Activated naive CD4-positive, alpha-beta T cell treated with anti-CD3 and anti-CD28 coated beads, Interleukin-2, amount 10 ng/mL, durations not matched to agents 7 days and 5 days (primary cell): Measurements from ENCODE around the gene CYFIP2.

Experiments
- CTCF ChIA-PET: fragments of 350-600 bp; sonication (Branson Sonifier 250); formaldehyde crosslinking; loops from one replicate; lab custom pipeline; 2021; ENCODE audit warnings: antibody characterized with exemption; lab: Charles Lee
- DNase-seq: peaks from one replicate; pipeline ENCODE4 v3.0.0-alpha.2; 2020
- H3K27ac Mint-ChIP-seq: one replicate; pipeline ENCODE4 v1.8.0; 2021; ENCODE audit warnings: mild to moderate bottlenecking, moderate library complexity, mixed read lengths
- H3K27me3 Mint-ChIP-seq: one replicate; pipeline ENCODE4 v1.8.0; 2021; ENCODE audit warnings: mild to moderate bottlenecking, mixed read lengths
- H3K36me3 Mint-ChIP-seq: one replicate; pipeline ENCODE4 v1.8.0; 2021; ENCODE audit warnings: mixed read lengths
- H3K4me1 Mint-ChIP-seq: one replicate; pipeline ENCODE4 v1.8.0; 2021; ENCODE audit warnings: mixed read lengths
- H3K4me3 Mint-ChIP-seq: one replicate; pipeline ENCODE4 v1.8.0; 2021; ENCODE audit warnings: mild to moderate bottlenecking, moderate library complexity, mixed read lengths
- H3K9me3 Mint-ChIP-seq: one replicate; pipeline ENCODE4 v1.8.0; 2021; ENCODE audit warnings: mixed read lengths

CYFIP2 gene

GRCh38 chr5:157267761-157268480, 2.0 kb downstream of the CYFIP2 start:
- H3K36me3 Mint-ChIP-seq = peaks cover 61% of the 10 kb centered on the region
- peaks cover 3% of the 10 kb centered on the region for H3K27me3 Mint-ChIP-seq
- H3K27ac Mint-ChIP-seq = peak overlapping the region; percentile 84
- H3K4me1 Mint-ChIP-seq = peaks cover 73% of the 10 kb centered on the region
- DNase-seq = no peak
- no peaks in the 10 kb centered on the region for H3K9me3 Mint-ChIP-seq
- CTCF ChIA-PET = interaction anchor here (0.8 to 1.9 kb wide), 6 partner anchors 15 to 113 kb away, joined by 3 to 9 read pairs (median 4); no protein-coding TSS in a partner anchor
- peak overlapping the region; percentile 85 for H3K4me3 Mint-ChIP-seq

DNA sequence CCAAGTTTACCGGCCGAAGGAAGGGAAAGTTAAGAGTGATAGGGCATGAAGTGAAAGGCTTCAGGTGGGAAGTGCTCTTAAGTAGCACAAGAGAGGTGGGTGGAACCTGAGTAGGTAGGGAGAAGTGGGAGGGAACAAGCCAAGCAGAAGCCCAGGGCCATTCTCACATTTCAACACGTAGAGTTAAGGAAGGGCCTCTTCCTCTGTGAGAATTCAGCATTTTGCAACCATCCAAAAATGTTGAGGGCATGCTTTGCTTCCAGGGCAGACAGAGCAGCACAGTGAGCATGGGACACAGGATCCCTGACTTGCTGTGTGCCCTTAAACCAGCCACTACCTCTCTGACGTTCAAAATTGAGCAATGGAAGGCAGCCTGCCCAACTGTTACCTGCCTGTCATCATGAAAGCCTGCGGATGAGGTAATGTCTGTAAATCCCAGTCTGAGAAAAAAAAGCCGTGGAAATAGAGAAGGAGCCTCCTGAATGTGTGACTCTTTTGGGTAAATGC, 3.3 kb downstream of the CYFIP2 start:
- CTCF ChIA-PET = no interaction called here
- H3K4me1 Mint-ChIP-seq = peaks cover 73% of the 10 kb centered on the region
- H3K27me3 Mint-ChIP-seq = peaks cover 3% of the 10 kb centered on the region
- no peaks in the 10 kb centered on the region for H3K9me3 Mint-ChIP-seq
- DNase-seq = peak; percentile 57
- peak overlapping the region; percentile 85 for H3K4me3 Mint-ChIP-seq
- H3K27ac Mint-ChIP-seq = peak overlapping the region; percentile 99
- H3K36me3 Mint-ChIP-seq = peaks cover 59% of the 10 kb centered on the region

GRCh38 chr5:157269761-157270272, 3.9 kb downstream of the CYFIP2 start:
- H3K36me3 Mint-ChIP-seq = peaks cover 62% of the 10 kb centered on the region
- peaks cover 3% of the 10 kb centered on the region for H3K27me3 Mint-ChIP-seq
- H3K4me1 Mint-ChIP-seq = peaks cover 72% of the 10 kb centered on the region
- DNase-seq = no peak
- CTCF ChIA-PET = no interaction called here
- no peaks in the 10 kb centered on the region for H3K9me3 Mint-ChIP-seq
- H3K27ac Mint-ChIP-seq = peak overlapping the region; percentile 99
- H3K4me3 Mint-ChIP-seq = peak overlapping the region; percentile 85

DNA sequence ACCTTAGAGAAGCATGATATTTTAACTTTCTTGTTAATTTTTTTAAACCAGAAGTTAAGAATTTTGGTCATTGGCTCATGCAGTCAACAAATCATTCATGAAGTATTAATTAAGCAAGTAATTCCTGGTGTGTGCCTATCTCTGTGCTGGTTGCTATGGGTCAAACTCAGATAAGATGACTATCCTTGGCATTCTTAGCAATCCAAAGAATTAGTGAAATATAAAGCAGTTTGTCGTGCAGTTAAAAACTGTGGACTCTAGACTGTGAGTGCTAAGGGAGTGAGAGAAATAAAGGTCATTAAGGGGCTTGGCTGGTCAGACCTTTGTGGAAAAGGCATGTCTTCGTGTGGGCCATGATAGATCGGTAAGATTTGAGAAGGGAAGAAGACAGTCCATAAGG, 4.8 kb downstream of the CYFIP2 start:
- H3K4me1 Mint-ChIP-seq = peaks cover 66% of the 10 kb centered on the region
- H3K9me3 Mint-ChIP-seq = no peaks in the 10 kb centered on the region
- H3K27ac Mint-ChIP-seq = peak overlapping the region; percentile 99
- H3K36me3 Mint-ChIP-seq = peaks cover 63% of the 10 kb centered on the region
- peaks cover under 1% of the 10 kb centered on the region for H3K27me3 Mint-ChIP-seq
- CTCF ChIA-PET = interaction anchor here (0.9 kb wide), 1 partner anchor 57 kb away, joined by 3 read pairs; no protein-coding TSS in a partner anchor
- no peak for DNase-seq
- peak overlapping the region; percentile 85 for H3K4me3 Mint-ChIP-seq

- no peaks in the 10 kb centered on the region for H3K9me3 Mint-ChIP-seq
- peak; percentile 95 for DNase-seq
- no peaks in the 10 kb centered on the region for H3K27me3 Mint-ChIP-seq
- H3K4me1 Mint-ChIP-seq = peaks cover 76% of the 10 kb centered on the region
- CTCF ChIA-PET = interaction anchor here (0.9 to 3.5 kb wide), 9 partner anchors 12 to 56 kb away, joined by 3 to 27 read pairs (median 5); no protein-coding TSS in a partner anchor
- H3K36me3 Mint-ChIP-seq = peaks cover 68% of the 10 kb centered on the region
- peak overlapping the region; percentile 99 for H3K27ac Mint-ChIP-seq
- peak overlapping the region; percentile 85 for H3K4me3 Mint-ChIP-seq
These were observed 5.9 kb downstream of the CYFIP2 start for GRCh38 chr5:157271740-157272271.

- peak; percentile 45 for DNase-seq
- H3K36me3 Mint-ChIP-seq = peaks cover 63% of the 10 kb centered on the region
- CTCF ChIA-PET = interaction anchor here (0.7 to 3.5 kb wide), 10 partner anchors 11 to 124 kb away, joined by 3 to 27 read pairs (median 6); no protein-coding TSS in a partner anchor
- H3K9me3 Mint-ChIP-seq = no peaks in the 10 kb centered on the region
- peaks cover 83% of the 10 kb centered on the region for H3K4me1 Mint-ChIP-seq
- peak overlapping the region; percentile 67 for H3K4me3 Mint-ChIP-seq
- no peaks in the 10 kb centered on the region for H3K27me3 Mint-ChIP-seq
- peak overlapping the region; percentile 99 for H3K27ac Mint-ChIP-seq
These were observed 7.2 kb downstream of the CYFIP2 start for GRCh38 chr5:157273131-157273556.

GRCh38 chr5:157275403-157275802, 9.5 kb downstream of the CYFIP2 start:
- peaks cover 55% of the 10 kb centered on the region for H3K36me3 Mint-ChIP-seq
- no peak for DNase-seq
- H3K4me3 Mint-ChIP-seq = no peak overlapping the region
- peaks cover 85% of the 10 kb centered on the region for H3K4me1 Mint-ChIP-seq
- H3K9me3 Mint-ChIP-seq = no peaks in the 10 kb centered on the region
- CTCF ChIA-PET = interaction anchor here (1.0 to 1.6 kb wide), 2 partner anchors 9 to 28 kb away, joined by 3 to 6 read pairs; no protein-coding TSS in a partner anchor
- no peak overlapping the region for H3K27ac Mint-ChIP-seq
- no peaks in the 10 kb centered on the region for H3K27me3 Mint-ChIP-seq

DNA sequence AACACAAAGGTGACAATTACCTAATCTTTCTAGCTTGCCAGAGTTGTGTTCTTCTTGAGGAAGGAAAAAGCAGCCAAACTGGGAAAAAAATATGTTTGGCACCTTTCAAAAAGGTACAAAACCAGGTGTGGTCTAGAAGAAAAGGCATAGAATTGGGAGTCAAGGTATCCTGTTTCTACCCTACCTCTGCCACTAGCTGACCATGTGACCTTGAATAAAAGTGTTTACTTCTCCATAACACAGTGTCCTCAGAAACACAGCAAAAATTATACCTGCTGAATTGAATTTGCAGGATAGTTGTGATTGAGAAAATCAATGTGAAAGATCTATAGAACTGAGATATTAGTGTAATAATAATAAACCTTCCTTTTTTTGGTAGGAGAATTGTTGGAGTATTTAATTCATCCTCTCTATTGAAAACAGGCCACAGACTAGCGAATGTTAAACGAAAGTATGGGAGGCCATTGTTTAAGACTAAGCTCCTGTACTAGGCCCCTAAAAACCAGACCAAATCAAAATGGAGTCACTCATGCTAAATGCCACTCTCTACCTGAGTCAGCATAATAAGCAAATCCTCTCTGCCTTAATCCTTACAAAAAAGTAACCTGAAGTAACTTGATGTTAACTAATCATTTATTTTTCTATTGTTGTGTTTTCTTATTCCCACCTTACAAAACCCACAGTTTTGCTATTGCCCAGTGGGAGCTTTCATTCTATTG, 12.6 kb downstream of the CYFIP2 start:
- Mint-ChIP-seq H3K27ac (peak overlapping the region; percentile 6), H3K4me3 (no peak overlapping the region), H3K27me3 (no peaks in the 10 kb centered on the region), H3K9me3 (peaks cover 9% of the 10 kb centered on the region), H3K36me3 (peaks cover 60% of the 10 kb centered on the region), H3K4me1 (peaks cover 88% of the 10 kb centered on the region)
- DNase-seq = no peak
- CTCF ChIA-PET = interaction anchor here (1.2 kb wide), 1 partner anchor 11 kb away, joined by 3 read pairs; no protein-coding TSS in a partner anchor

GRCh38 chr5:157279605-157280239, 13.8 kb downstream of the CYFIP2 start:
- no peak for DNase-seq
- Mint-ChIP-seq H3K27ac (no peak overlapping the region), H3K9me3 (peaks cover 9% of the 10 kb centered on the region), H3K4me1 (peaks cover 88% of the 10 kb centered on the region), H3K36me3 (peaks cover 59% of the 10 kb centered on the region), H3K27me3 (no peaks in the 10 kb centered on the region), H3K4me3 (peak overlapping the region; percentile 17)
- CTCF ChIA-PET = interaction anchor here (0.6 to 1.0 kb wide), 2 partner anchors 24 to 148 kb away, joined by 3 to 5 read pairs; no protein-coding TSS in a partner anchor

- Mint-ChIP-seq H3K27me3 (no peaks in the 10 kb centered on the region), H3K4me1 (peaks cover 95% of the 10 kb centered on the region), H3K27ac (peak overlapping the region; percentile 20), H3K9me3 (peaks cover 9% of the 10 kb centered on the region), H3K36me3 (peaks cover 61% of the 10 kb centered on the region), H3K4me3 (no peak overlapping the region)
- DNase-seq = no peak
- CTCF ChIA-PET = interaction anchor here (0.8 to 1.2 kb wide), 2 partner anchors 28 to 165 kb away, joined by 3 read pairs; no protein-coding TSS in a partner anchor
These were observed 15.0 kb downstream of the CYFIP2 start for GRCh38 chr5:157280927-157281326.

GRCh38 chr5:157282150-157282549, 16.2 kb downstream of the CYFIP2 start:
- peaks cover 59% of the 10 kb centered on the region for H3K36me3 Mint-ChIP-seq
- H3K4me1 Mint-ChIP-seq = peaks cover 87% of the 10 kb centered on the region
- DNase-seq = no peak
- no peaks in the 10 kb centered on the region for H3K27me3 Mint-ChIP-seq
- peak overlapping the region; percentile 68 for H3K27ac Mint-ChIP-seq
- CTCF ChIA-PET = no interaction called here
- H3K4me3 Mint-ChIP-seq = no peak overlapping the region
- peaks cover 9% of the 10 kb centered on the region for H3K9me3 Mint-ChIP-seq

GRCh38 chr5:157283434-157283833, 17.5 kb downstream of the CYFIP2 start:
- Mint-ChIP-seq H3K4me1 (peaks cover 89% of the 10 kb centered on the region), H3K27ac (peak overlapping the region; percentile 68), H3K4me3 (peak overlapping the region; percentile 23)

More at GRCh38 chr5:157283434-157283833, 17.5 kb downstream of the CYFIP2 start:
- Mint-ChIP-seq H3K36me3 (peaks cover 62% of the 10 kb centered on the region), H3K9me3 (peaks cover 9% of the 10 kb centered on the region), H3K27me3 (no peaks in the 10 kb centered on the region)
- CTCF ChIA-PET = interaction anchor here (0.7 to 3.6 kb wide), 4 partner anchors 10 to 30 kb away, joined by 3 to 14 read pairs (median 3); no protein-coding TSS in a partner anchor
- DNase-seq = peak; percentile 69
